Left ventricle myocardium inferior (tissue), 1 donor: ENCODE measurements around the gene CCDC92. TPM values are rescaled to one million over a fixed set of nuclear protein-coding genes. Genes with fewer than 3 reads are reported as not detected.
A peak's percentile ranks its signal among the peaks of the same experiment; 100 is the strongest.

ENCODE experiments used
- DNase-seq: peaks from one replicate; pipeline ENCODE4 v3.0.0-alpha.2; 2020
- H3K27ac ChIP-seq: fragments of 200-600 bp; replicated peaks from 2 replicates; pipeline ENCODE4 v1.8.0; 2021
- H3K27me3 ChIP-seq: fragments of 200-600 bp; 2 replicates; pipeline ENCODE4 v1.8.0; 2021; ENCODE audit warnings: low read depth
- H3K36me3 ChIP-seq: fragments of 200-600 bp; 2 replicates; pipeline ENCODE4 v1.8.0; 2021
- H3K4me1 ChIP-seq: fragments of 200-600 bp; 2 replicates; pipeline ENCODE4 v1.8.0; 2021
- H3K4me3 ChIP-seq: fragments of 200-600 bp; 2 replicates; pipeline ENCODE4 v1.8.0; 2021; ENCODE audit warnings: mild to moderate bottlenecking, moderate library complexity
- H3K9me3 ChIP-seq: fragments of 200-600 bp; replicated peaks from 2 replicates; pipeline ENCODE4 v1.8.0; 2021
- intact Hi-C: fragments of 100-400 bp; cut with micrococcal nuclease; formaldehyde crosslinking; loops from one replicate; pipeline ENCODE4 v1.11.0; 2022
- total RNA-seq: library from RNA; stranded (reverse); fragmentation: NEBNext Ultra II Directional; extraction: Animal tissue kit (Norgen Biotek cat#: 25700); gene quantifications from one replicate; pipeline ENCODE4 v1.2.1, GENCODE V29; 2021
- TF ChIP-seq, protein P1 (sequence below): fragments of 200-600 bp; IDR thresholded peaks from 2 replicates; pipeline ENCODE4 v1.8.0; 2021; ENCODE audit warnings: antibody characterized with exemption, mild to moderate bottlenecking, borderline replicate concordance
- donor health status: DM: no; HTN: yes; CAD: no; lungs with severe emphysema.

Gene CCDC92
- total RNA-seq, 1 donor from 2014 or later = 57.2 TPM

DNA sequence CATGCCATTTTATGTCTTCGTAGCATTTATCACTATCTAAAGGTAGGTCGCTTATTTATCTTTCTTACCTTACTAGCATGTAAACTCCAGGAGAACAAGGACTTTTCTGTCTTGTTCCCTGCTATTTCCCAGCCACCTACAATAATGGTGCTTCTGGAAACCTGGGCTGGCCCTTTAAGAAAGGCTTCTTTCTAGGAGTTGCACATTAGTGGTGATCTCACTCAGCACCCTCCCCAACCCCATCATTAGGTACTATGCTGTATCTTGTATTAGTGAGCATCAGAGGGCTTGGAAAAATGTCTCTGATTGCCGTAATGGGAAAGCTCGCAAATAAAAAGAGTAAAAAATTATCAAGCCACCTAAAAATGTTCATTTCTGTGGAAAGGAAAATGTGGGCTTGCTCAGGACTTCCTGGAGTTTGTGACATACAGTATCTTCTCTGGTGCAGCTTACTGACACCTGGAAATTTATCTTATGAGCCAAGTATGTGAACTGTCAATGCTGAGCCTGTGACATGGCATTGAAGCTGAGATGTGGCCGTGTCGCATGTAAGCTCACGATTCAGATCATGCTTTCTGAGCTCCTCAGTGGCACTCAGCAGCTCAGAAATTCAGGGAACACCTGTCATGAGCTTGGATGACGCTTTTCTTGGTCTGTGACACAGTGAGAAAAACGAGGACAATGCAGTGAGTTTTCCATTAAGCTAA, 12.4 kb downstream of the CCDC92 start:
- Histone ChIP-seq H3K4me1 (peaks cover 36% of the 10 kb centered on the region), H3K9me3 (no peaks in the 10 kb centered on the region), H3K4me3 (no peak overlapping the region), H3K36me3 (no peaks in the 10 kb centered on the region), H3K27me3 (no peaks in the 10 kb centered on the region), H3K27ac (no peak overlapping the region)
- DNase-seq = no peak
- TF ChIP-seq, protein P1, sequence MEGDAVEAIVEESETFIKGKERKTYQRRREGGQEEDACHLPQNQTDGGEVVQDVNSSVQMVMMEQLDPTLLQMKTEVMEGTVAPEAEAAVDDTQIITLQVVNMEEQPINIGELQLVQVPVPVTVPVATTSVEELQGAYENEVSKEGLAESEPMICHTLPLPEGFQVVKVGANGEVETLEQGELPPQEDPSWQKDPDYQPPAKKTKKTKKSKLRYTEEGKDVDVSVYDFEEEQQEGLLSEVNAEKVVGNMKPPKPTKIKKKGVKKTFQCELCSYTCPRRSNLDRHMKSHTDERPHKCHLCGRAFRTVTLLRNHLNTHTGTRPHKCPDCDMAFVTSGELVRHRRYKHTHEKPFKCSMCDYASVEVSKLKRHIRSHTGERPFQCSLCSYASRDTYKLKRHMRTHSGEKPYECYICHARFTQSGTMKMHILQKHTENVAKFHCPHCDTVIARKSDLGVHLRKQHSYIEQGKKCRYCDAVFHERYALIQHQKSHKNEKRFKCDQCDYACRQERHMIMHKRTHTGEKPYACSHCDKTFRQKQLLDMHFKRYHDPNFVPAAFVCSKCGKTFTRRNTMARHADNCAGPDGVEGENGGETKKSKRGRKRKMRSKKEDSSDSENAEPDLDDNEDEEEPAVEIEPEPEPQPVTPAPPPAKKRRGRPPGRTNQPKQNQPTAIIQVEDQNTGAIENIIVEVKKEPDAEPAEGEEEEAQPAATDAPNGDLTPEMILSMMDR = no peak
- intact Hi-C loops = no loop called here

DNA sequence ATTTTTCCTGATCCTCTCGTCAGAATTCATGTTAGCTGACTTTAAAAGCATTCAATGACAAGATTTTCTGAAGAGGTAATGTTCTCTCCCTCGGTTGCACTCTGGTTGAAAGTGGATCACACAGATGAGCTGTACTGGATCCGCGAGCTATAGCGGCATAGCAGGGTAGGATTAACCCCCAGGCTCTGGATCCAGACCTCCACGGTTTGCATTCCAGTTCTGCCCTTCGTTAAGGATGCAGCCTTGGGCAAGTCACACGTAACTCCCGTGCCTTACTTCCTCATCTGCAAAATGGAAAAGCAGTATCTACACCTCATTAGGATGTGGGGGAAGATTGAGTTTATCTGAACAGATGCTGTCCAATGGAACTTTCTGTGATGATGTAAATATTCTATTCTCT, 13.8 kb downstream of the CCDC92 start:
- TF ChIP-seq, protein P1 = no peak
- H3K27ac ChIP-seq = peak overlapping the region; percentile 78
- no peak for DNase-seq

DNA sequence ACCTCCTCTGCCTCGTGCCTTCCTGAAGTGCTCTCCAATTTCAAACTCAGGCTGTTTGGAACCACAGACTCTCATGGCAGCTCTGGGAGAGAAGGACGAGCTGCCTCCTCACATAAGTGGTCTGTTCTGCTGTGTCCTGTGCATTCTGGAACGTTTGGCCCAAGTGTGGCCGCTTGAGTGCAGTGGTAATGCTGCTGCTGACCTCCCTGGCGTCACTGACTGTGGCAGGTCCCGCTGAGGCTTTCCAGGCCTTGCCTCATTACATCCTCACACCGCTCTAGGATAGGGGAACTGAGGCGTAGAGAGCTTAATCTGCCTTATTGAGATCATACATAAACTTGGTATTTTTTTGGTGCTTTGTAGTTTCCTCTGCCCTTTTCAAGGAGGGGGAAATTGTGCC, 14.2 kb downstream of the CCDC92 start:
- intact Hi-C loops = no loop called here
- Histone ChIP-seq H3K27ac (peak overlapping the region; percentile 78), H3K4me1 (peaks cover 52% of the 10 kb centered on the region), H3K27me3 (no peaks in the 10 kb centered on the region), H3K4me3 (no peak overlapping the region), H3K9me3 (no peaks in the 10 kb centered on the region), H3K36me3 (no peaks in the 10 kb centered on the region)
- peak; percentile 44 for DNase-seq
- TF ChIP-seq, protein P1 = no peak

More for the DNA sequence above, 13.8 kb downstream of the CCDC92 start:
- no peaks in the 10 kb centered on the region for H3K27me3 ChIP-seq
- no peak overlapping the region for H3K4me3 ChIP-seq
- intact Hi-C loops = no loop called here
- H3K9me3 ChIP-seq = no peaks in the 10 kb centered on the region
- peaks cover 47% of the 10 kb centered on the region for H3K4me1 ChIP-seq
- no peaks in the 10 kb centered on the region for H3K36me3 ChIP-seq

DNA sequence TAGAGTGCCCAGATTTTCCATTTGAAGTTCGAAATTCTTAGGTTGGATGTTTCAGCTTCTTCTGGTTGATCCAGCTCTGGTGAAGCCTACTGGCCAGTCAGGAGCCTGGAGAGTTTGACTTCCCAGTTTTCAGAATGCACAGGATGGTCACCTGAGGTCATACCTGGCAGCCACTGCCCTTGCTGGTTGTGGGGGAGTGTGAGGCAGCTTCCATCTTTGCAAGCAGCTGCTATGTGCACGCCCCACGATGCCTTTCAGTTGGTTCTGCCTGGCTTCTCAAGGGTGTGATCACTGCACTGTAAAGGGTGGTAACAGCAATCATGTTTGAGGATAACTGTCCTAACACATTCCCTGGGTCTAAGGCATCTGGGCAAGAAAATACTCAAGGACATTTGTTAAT, 15.4 kb downstream of the CCDC92 start:
- Histone ChIP-seq H3K36me3 (no peaks in the 10 kb centered on the region), H3K27me3 (no peaks in the 10 kb centered on the region), H3K9me3 (no peaks in the 10 kb centered on the region), H3K4me3 (no peak overlapping the region), H3K4me1 (peaks cover 64% of the 10 kb centered on the region), H3K27ac (peak overlapping the region; percentile 83)
- no peak for DNase-seq
- TF ChIP-seq, protein P1 = no peak
- intact Hi-C loops = no loop called here

DNA sequence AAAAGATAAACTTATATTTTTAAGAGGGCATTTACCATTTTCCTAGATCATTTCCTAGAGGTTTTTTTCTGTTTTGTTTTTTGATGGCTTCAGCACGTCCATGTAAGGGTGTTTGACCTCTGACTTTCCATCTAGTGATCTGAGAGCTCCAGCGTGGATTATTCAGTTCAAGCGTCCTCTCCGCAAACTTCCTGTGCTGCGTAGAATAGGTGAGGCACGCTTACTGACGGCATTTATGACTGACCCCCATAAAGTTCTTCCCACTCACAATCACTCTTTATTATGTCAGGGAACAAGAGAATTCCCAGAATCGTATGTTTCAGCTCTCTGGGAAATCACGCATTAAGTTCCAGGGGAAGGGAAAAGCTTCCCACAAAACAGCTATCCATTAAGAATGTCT, 16.4 kb downstream of the CCDC92 start:
- Histone ChIP-seq H3K27ac (peak overlapping the region; percentile 83), H3K9me3 (no peaks in the 10 kb centered on the region), H3K36me3 (no peaks in the 10 kb centered on the region), H3K4me1 (peaks cover 72% of the 10 kb centered on the region), H3K4me3 (no peak overlapping the region), H3K27me3 (no peaks in the 10 kb centered on the region)
- no peak for DNase-seq
- TF ChIP-seq, protein P1 = no peak
- intact Hi-C loops = no loop called here
